Measurements from ENCODE around the gene C3.
"Not testable (repeated sequence)": the region's sequence is repeated elsewhere in the genome, so short reads cannot be mapped to it uniquely, and the experiment has no call there.

Gene C3

GRCh38 chr19:6717036-6717435, 3.4 kb downstream of the C3 start:
- no peak for DNase-seq (ENCODE audit: extremely low spot score, insufficient read length, low read depth)
- FAIRE-seq, result no peak

GRCh38 chr19:6716610-6716970, 3.9 kb downstream of the C3 start:
- FAIRE-seq, result no peak
- no peak for DNase-seq (ENCODE audit: extremely low spot score, insufficient read length, low read depth)

- DNase-seq (ENCODE audit: extremely low spot score, insufficient read length, low read depth) (no peak), FAIRE-seq (no peak)
These were observed 5.5 kb downstream of the C3 start for GRCh38 chr19:6714749-6715555.

GRCh38 chr19:6713773-6714692, 6.4 kb downstream of the C3 start:
- DNase-seq (ENCODE audit: extremely low spot score, insufficient read length, low read depth) (no peak), FAIRE-seq (no peak)

GRCh38 chr19:6712692-6713670, 7.5 kb downstream of the C3 start:
- FAIRE-seq, result no peak
- no peak for DNase-seq (ENCODE audit: extremely low spot score, insufficient read length, low read depth)

GRCh38 chr19:6712231-6712630, 8.2 kb downstream of the C3 start:
- DNase-seq (ENCODE audit: extremely low spot score, insufficient read length, low read depth), result no peak
- no peak for FAIRE-seq

GRCh38 chr19:6711605-6712004, 8.8 kb downstream of the C3 start:
- DNase-seq (ENCODE audit: extremely low spot score, insufficient read length, low read depth), result no peak
- no peak for FAIRE-seq

DNA sequence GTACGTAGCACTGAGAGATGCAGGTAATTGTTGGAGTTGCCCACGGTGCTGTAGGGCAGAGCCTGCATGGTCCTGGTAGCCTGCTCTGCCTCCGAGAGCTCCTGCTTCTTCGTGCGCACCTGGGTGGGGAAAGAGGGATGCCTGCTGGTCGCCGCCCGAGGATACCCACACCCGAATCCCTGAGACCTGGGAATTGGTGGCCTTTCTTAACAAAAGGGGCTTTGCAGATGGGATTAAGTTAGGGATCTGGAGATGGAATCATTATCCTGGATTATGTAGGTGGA, 9.4 kb downstream of the C3 start:
- no peak for FAIRE-seq
- no peak for DNase-seq (ENCODE audit: extremely low spot score, insufficient read length, low read depth)

- DNase-seq (ENCODE audit: extremely low spot score, insufficient read length, low read depth), result no peak
These were observed 10.0 kb downstream of the C3 start for GRCh38 chr19:6710273-6711077.

DNA sequence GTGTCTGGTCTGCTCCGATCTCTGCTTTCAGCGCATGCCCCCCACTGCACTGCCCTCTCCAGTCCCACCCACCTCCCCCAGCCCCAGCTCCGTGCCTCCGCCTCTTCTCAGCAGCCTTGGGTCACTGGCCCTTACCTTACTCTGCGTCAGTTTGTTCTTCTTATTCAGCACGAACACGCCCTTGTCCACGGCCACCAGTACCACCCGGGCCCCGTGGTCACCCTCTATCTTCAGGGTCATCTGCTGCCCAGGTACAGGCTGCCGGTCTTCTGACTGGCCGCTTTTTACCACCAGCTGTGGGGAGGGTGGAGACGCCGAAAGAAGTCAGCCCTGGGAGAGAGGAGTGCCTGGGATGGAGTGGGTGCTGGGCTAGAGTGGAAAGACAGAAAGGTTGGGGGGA, 10.9 kb downstream of the C3 start:
- FAIRE-seq (no peak), DNase-seq (ENCODE audit: extremely low spot score, insufficient read length, low read depth) (no peak)

More at GRCh38 chr19:6710273-6711077, 10.0 kb downstream of the C3 start:
- no peak for FAIRE-seq

DNA sequence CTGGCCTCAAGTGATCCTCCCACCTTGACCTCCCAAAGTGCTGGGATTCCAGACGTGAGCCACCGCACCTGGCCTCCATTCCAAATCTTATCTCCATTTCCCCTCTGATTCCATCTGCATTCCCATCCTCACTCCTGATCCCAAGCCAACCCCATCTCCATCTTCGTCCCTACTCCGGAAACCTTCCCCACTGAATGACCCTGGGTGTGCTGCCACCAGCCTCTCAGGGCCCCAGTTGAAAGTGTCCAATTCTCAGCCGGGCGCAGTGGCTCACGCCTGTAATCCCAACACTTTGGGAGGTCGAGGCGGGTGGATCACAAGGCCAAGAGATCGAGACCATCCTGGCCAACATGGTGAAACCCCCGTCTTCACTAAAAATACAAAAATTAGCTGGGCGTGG, 11.5 kb downstream of the C3 start:
- not testable (repeated sequence) for DNase-seq (ENCODE audit: extremely low spot score, insufficient read length, low read depth); FAIRE-seq

DNA sequence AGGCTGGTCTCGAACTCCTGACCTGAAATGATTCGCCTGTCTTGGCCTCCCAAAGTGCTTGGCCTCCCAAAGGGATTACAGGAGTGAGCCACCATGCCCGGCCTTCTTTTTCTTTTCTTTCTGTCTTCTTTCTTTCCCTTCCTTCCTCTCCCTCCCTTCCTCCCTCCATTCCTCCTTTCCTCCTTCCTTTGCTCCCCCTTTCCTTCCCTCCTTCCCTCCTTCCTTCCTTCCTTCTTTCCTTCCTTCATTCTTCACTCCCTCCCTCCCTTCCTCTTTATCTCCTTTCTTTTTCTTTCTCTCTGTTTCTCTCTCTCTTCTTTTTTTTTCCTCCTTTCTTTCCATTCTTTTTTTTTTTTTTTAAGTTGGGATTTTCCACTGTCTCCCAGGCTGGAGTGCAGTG, 12.1 kb downstream of the C3 start:
- DNase-seq (ENCODE audit: extremely low spot score, insufficient read length, low read depth) (no peak), FAIRE-seq (no peak)

DNA sequence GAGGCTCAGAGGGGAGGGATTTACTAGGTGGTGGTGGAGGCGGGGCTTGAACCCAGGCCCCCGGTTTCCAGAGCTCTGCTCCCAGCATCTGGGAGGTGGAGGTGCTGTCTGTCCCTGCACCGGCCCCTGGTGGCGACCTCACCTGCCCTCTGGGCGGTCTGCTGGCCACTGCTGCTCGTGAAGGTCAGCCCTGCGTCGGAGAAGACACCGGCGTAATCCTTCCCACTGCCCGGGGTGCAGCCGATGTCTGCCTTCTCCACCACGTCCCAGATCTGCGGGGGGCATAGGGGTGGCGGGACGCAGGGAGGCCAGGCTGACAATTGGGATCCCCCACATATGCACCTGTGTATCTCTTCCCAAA, 12.8 kb downstream of the C3 start:
- no peak for DNase-seq (ENCODE audit: extremely low spot score, insufficient read length, low read depth)
- FAIRE-seq, result no peak

- FAIRE-seq, result no peak
These were observed 13.3 kb downstream of the C3 start for GRCh38 chr19:6707011-6707657.

GRCh38 chr19:6706633-6706958, 13.9 kb downstream of the C3 start:
- no peak for FAIRE-seq
- DNase-seq (ENCODE audit: extremely low spot score, insufficient read length, low read depth), result no peak

More at GRCh38 chr19:6707011-6707657, 13.3 kb downstream of the C3 start:
- DNase-seq (ENCODE audit: extremely low spot score, insufficient read length, low read depth), result no peak

- no peak for FAIRE-seq
- no peak for DNase-seq (ENCODE audit: extremely low spot score, insufficient read length, low read depth)
These were observed 14.4 kb downstream of the C3 start for GRCh38 chr19:6705931-6706632.

DNA sequence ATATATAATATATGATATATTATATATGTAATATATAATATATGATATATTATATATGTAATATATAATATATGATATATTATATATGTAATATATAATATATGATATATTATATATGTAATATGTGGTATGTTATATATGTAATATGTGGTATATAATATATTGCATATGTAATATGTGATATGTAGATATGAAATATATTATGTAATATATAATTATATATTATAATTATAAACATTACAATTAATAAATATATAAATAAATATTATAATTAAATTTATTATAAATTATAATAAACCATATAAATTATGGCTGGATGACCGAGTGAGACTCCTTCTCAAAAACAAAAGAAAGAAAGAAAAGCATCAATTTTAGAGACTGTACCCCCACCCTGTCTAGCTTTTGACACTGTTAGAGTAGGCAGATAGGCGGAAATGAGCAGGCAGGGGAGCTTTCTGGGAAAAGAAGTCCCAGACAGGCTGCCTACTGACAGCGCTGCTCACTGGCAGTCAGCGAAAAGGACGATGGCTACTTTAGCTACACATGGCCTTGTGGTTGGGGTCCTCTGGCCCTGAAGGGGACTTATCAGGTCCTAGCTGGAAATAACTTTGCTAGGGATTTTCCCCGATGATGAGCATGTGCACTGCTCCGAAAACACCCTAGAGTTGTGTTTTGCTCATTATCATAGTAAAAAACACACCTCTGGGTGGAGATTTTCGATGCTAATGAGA, 19.7 kb downstream of the C3 start:
- no peak for FAIRE-seq

GRCh38 chr19:6699935-6700334, 20.5 kb downstream of the C3 start:
- DNase-seq (ENCODE audit: extremely low spot score, insufficient read length, low read depth), result no peak
- no peak for FAIRE-seq

More for the DNA sequence above, 19.7 kb downstream of the C3 start:
- DNase-seq (ENCODE audit: extremely low spot score, insufficient read length, low read depth), result no peak
